ENCODE results near the gene GAS2L2.
"Not testable (repeated sequence)": the region's sequence is repeated elsewhere in the genome, so short reads cannot be mapped to it uniquely, and the experiment has no call there.

GAS2L2 gene

DNA sequence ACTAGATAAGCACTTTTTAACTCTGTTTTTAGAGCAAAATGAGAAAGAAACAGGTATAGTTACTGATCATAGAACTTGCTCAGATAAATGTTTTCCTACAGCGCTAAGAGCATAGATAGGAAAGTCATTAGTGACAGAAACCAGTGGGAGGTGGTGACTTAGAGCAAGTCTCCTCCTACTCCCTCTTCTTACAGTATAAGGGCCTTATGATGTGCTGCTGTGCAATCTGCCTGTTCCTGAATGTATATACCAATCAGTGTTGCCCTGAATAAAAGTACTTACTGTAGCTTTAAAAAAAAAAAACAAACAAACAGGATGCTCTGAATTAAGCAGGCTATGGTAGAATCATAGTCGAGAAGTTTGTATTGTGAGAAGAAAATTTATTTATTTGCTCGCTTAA, 44.9 kb downstream of the GAS2L2 start:
- H3K27me3 ChIP-seq (ENCODE audit: control insufficient read depth in 5 of 5, insufficient read depth in 4 of 5, low read length in 5 of 5) = no peaks in the 10 kb centered on the region
- peaks cover 10 to 27% (median 19%) of the 10 kb centered on the region in 5 donors for H3K36me3 ChIP-seq (ENCODE audit: control insufficient read depth in 5 of 5, insufficient read depth in 5 of 5, low read length in 5 of 5)
- no peak overlapping the region for H3K27ac ChIP-seq (ENCODE audit: low read depth, low read length)
- H3K4me3 ChIP-seq (ENCODE audit: low read depth in 1 of 5, low read length in 5 of 5) = no peak overlapping the region
- H3K4me1 ChIP-seq (ENCODE audit: control insufficient read depth in 5 of 5, insufficient read depth in 5 of 5, low read length in 5 of 5) = peaks cover 3 to 22% (median 15%) of the 10 kb centered on the region in 5 donors
- H3K9me3 ChIP-seq (ENCODE audit: control insufficient read depth in 5 of 5, low read length in 5 of 5) = no peaks in the 10 kb centered on the region
- no peak overlapping the region for H3K9ac ChIP-seq (ENCODE audit: low read length in 5 of 5)

DNA sequence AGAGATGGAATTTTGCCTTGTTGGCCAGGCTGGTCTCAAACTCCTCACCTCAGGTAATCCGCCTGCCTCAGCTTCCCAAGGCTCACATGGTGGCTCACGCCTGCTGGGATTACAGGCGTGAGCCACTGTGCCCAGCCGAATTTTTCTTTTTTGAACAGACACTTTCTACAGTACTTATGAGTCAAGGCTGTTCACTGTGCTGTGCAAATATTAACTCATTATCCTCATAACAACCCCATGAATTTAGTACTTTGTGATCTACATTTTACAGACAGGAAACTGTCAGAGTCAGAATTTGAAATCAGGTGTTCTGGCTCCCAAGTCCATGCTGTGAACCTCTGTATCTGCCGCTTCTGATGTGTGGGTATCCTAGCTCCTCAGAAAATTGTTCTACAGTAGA, 47.3 kb downstream of the GAS2L2 start:
- Histone ChIP-seq H3K9me3 (ENCODE audit: control insufficient read depth in 5 of 5, low read length in 5 of 5) (no peaks in the 10 kb centered on the region), H3K27ac (ENCODE audit: low read depth, low read length) (no peak overlapping the region), H3K27me3 (ENCODE audit: control insufficient read depth in 5 of 5, insufficient read depth in 4 of 5, low read length in 5 of 5) (no peaks in the 10 kb centered on the region), H3K36me3 (ENCODE audit: control insufficient read depth in 5 of 5, insufficient read depth in 5 of 5, low read length in 5 of 5) (peaks cover 4 to 17% (median 11%) of the 10 kb centered on the region in 5 donors), H3K4me3 (ENCODE audit: low read depth in 1 of 5, low read length in 5 of 5) (no peak overlapping the region), H3K4me1 (ENCODE audit: control insufficient read depth in 5 of 5, insufficient read depth in 5 of 5, low read length in 5 of 5) (peaks cover 0 to 15% (median 9%) of the 10 kb centered on the region in 5 donors), H3K9ac (ENCODE audit: low read length in 5 of 5) (no peak overlapping the region)

DNA sequence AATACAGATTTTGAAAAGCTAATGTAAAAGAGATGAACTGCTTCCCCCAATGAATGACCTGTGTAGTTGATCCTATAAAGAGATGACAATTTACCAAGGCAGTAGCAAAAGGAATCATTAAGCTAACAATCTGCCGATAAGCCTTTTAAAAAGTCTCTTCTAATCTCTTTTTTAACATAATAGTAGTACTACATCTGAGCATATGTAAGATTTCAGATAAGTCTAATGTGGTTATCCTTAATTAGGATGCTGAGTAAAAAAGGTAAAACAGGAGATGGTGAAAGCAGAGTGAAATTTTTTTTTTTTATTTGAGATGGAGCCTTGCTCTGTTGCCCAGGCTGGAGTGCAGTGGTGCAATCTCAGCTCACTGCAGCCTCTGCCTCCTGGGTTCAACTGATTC, 47.8 kb downstream of the GAS2L2 start:
- H3K9me3 ChIP-seq (ENCODE audit: control insufficient read depth in 5 of 5, low read length in 5 of 5) = no peaks in the 10 kb centered on the region
- no peaks in the 10 kb centered on the region for H3K27me3 ChIP-seq (ENCODE audit: control insufficient read depth in 5 of 5, insufficient read depth in 4 of 5, low read length in 5 of 5)
- H3K4me3 ChIP-seq (ENCODE audit: low read depth in 1 of 5, low read length in 5 of 5) = no peak overlapping the region
- H3K36me3 ChIP-seq (ENCODE audit: control insufficient read depth in 5 of 5, insufficient read depth in 5 of 5, low read length in 5 of 5) = peaks cover 4 to 13% (median 8%) of the 10 kb centered on the region in 5 donors
- no peak overlapping the region for H3K9ac ChIP-seq (ENCODE audit: low read length in 5 of 5)
- peaks cover 0 to 13% (median 9%) of the 10 kb centered on the region in 5 donors for H3K4me1 ChIP-seq (ENCODE audit: control insufficient read depth in 5 of 5, insufficient read depth in 5 of 5, low read length in 5 of 5)
- H3K27ac ChIP-seq (ENCODE audit: low read depth, low read length) = no peak overlapping the region

DNA sequence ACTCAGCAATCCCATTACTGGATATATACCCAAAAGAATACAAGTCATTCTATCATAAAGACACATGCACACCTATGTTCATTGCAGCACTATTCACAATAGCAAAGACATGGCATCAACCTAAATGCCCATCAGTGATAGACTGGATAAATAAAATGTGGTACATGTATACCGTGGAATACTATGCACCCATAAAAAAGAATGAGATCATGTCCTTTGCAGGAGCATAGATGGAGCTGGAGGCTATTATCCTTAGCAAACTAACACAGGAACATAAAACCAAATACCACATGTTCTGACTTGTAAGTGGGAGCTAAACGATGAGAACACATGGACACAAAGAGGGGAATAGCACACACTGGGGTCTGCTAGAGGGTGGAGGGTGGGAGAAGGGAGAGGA, 49.7 kb downstream of the GAS2L2 start:
- H3K4me3 ChIP-seq (ENCODE audit: low read depth in 1 of 5, low read length in 5 of 5); H3K36me3 ChIP-seq (ENCODE audit: control insufficient read depth in 5 of 5, insufficient read depth in 5 of 5, low read length in 5 of 5); H3K27ac ChIP-seq (ENCODE audit: low read depth, low read length); H3K4me1 ChIP-seq (ENCODE audit: control insufficient read depth in 5 of 5, insufficient read depth in 5 of 5, low read length in 5 of 5); H3K9me3 ChIP-seq (ENCODE audit: control insufficient read depth in 5 of 5, low read length in 5 of 5); H3K27me3 ChIP-seq (ENCODE audit: control insufficient read depth in 5 of 5, insufficient read depth in 4 of 5, low read length in 5 of 5); H3K9ac ChIP-seq (ENCODE audit: low read length in 5 of 5): not testable (repeated sequence)

DNA sequence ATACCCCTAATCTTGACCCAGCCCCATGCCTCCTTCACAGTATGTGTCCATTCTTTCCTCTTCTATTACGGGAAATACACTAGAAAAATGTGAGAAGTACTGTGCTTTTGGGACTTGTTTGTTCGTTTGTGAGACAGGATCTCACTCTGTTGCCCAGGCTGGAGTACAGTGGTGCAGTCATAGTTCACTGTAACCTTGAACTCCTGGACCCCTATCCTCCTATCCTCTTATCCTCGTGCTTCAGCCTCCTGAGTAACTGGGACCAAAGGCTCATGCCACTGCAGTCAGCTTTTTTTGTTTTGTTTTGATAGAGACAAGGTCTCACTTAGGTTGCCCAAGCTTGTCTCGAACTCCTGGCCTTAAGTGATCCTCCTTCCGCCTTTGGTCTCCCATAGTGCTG, 51.5 kb downstream of the GAS2L2 start:
- H3K36me3 ChIP-seq (ENCODE audit: control insufficient read depth in 5 of 5, insufficient read depth in 5 of 5, low read length in 5 of 5) = peaks cover 0 to 7% (median 4%) of the 10 kb centered on the region in 5 donors
- H3K4me3 ChIP-seq (ENCODE audit: low read depth in 1 of 5, low read length in 5 of 5) = no peak overlapping the region
- H3K27me3 ChIP-seq (ENCODE audit: control insufficient read depth in 5 of 5, insufficient read depth in 4 of 5, low read length in 5 of 5) = no peaks in the 10 kb centered on the region
- H3K9me3 ChIP-seq (ENCODE audit: control insufficient read depth in 5 of 5, low read length in 5 of 5) = no peaks in the 10 kb centered on the region
- H3K9ac ChIP-seq (ENCODE audit: low read length in 5 of 5) = no peak overlapping the region
- no peak overlapping the region for H3K27ac ChIP-seq (ENCODE audit: low read depth, low read length)
- H3K4me1 ChIP-seq (ENCODE audit: control insufficient read depth in 5 of 5, insufficient read depth in 5 of 5, low read length in 5 of 5) = peaks cover 0 to 4% (median 0%) of the 10 kb centered on the region in 5 donors

DNA sequence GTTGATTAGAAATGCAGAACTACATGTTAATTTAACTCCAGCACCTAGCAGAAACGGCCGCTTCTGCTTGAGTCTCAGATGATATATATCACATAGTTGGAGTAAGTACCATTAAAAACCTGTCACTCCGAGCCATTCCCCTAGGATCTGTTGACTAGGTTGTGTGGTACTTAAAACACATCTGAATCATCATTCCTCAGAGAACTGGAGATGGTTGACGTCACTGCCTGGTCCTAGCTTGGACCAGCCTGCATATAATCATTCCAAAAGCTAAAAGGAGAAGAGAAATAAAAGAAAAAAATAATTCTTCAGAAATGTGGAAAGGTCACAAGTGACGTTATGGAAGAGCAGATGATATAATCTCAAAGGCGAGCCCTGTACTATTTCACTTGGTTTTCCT, 52.9 kb downstream of the GAS2L2 start:
- no peak overlapping the region for H3K4me3 ChIP-seq (ENCODE audit: low read depth in 1 of 5, low read length in 5 of 5)
- H3K9me3 ChIP-seq (ENCODE audit: control insufficient read depth in 5 of 5, low read length in 5 of 5) = no peaks in the 10 kb centered on the region
- no peaks in the 10 kb centered on the region for H3K27me3 ChIP-seq (ENCODE audit: control insufficient read depth in 5 of 5, insufficient read depth in 4 of 5, low read length in 5 of 5)
- peaks cover 8 to 17% (median 12%) of the 10 kb centered on the region in 5 donors for H3K36me3 ChIP-seq (ENCODE audit: control insufficient read depth in 5 of 5, insufficient read depth in 5 of 5, low read length in 5 of 5)
- no peaks in the 10 kb centered on the region for H3K4me1 ChIP-seq (ENCODE audit: control insufficient read depth in 5 of 5, insufficient read depth in 5 of 5, low read length in 5 of 5)
- H3K27ac ChIP-seq (ENCODE audit: low read depth, low read length) = no peak overlapping the region
- H3K9ac ChIP-seq (ENCODE audit: low read length in 5 of 5) = no peak overlapping the region

DNA sequence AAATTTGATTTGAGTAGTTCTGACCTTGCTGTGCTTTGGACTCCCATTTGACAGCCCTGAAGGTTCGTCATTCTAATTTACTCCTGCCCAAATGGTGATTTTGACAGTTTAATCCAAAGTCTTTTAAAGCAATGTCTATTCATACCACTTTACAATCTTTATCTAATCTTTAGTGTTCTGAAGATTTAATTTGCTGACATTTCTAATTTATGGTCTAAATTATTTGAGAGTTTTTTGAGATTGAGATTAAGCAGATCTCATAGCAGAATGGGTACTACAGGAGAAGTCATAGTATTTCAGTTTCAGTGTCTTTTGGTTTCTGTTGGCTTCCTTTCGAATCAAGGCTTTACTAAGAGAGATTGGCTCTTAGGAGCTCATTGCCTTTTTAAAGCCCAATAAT, 54.2 kb downstream of the GAS2L2 start:
- H3K4me3 ChIP-seq (ENCODE audit: low read depth in 1 of 5, low read length in 5 of 5) = no peak overlapping the region
- no peaks in the 10 kb centered on the region for H3K4me1 ChIP-seq (ENCODE audit: control insufficient read depth in 5 of 5, insufficient read depth in 5 of 5, low read length in 5 of 5)
- H3K27me3 ChIP-seq (ENCODE audit: control insufficient read depth in 5 of 5, insufficient read depth in 4 of 5, low read length in 5 of 5) = no peaks in the 10 kb centered on the region
- H3K9ac ChIP-seq (ENCODE audit: low read length in 5 of 5) = no peak overlapping the region
- no peak overlapping the region for H3K27ac ChIP-seq (ENCODE audit: low read depth, low read length)
- H3K36me3 ChIP-seq (ENCODE audit: control insufficient read depth in 5 of 5, insufficient read depth in 5 of 5, low read length in 5 of 5) = peaks cover 11 to 25% (median 19%) of the 10 kb centered on the region in 5 donors
- no peaks in the 10 kb centered on the region for H3K9me3 ChIP-seq (ENCODE audit: control insufficient read depth in 5 of 5, low read length in 5 of 5)

DNA sequence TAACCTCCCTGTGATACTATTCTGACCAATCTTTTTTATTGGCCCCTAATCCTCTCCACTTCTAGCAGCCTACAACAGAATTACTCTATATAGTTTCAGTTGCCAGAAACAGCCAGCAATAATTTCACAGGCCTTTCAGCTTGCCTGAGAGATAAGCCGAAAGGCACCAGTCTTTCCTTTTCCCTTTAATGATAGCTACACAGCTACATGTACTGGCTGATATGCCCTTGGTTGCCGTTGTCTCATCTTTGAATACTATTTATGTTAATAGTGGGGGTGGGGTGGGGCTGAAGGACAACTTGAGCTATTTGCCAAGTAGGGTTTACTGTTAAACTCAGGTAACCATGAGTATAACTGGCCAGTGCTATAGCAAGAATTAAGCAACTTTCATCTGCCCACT, 57.4 kb downstream of the GAS2L2 start:
- Histone ChIP-seq H3K36me3 (ENCODE audit: control insufficient read depth in 5 of 5, insufficient read depth in 5 of 5, low read length in 5 of 5) (peaks cover 25 to 37% (median 28%) of the 10 kb centered on the region in 5 donors), H3K9ac (ENCODE audit: low read length in 5 of 5) (no peak overlapping the region), H3K27me3 (ENCODE audit: control insufficient read depth in 5 of 5, insufficient read depth in 4 of 5, low read length in 5 of 5) (no peaks in the 10 kb centered on the region), H3K9me3 (ENCODE audit: control insufficient read depth in 5 of 5, low read length in 5 of 5) (no peaks in the 10 kb centered on the region), H3K4me3 (ENCODE audit: low read depth in 1 of 5, low read length in 5 of 5) (no peak overlapping the region), H3K4me1 (ENCODE audit: control insufficient read depth in 5 of 5, insufficient read depth in 5 of 5, low read length in 5 of 5) (no peaks in the 10 kb centered on the region), H3K27ac (ENCODE audit: low read depth, low read length) (no peak overlapping the region)

DNA sequence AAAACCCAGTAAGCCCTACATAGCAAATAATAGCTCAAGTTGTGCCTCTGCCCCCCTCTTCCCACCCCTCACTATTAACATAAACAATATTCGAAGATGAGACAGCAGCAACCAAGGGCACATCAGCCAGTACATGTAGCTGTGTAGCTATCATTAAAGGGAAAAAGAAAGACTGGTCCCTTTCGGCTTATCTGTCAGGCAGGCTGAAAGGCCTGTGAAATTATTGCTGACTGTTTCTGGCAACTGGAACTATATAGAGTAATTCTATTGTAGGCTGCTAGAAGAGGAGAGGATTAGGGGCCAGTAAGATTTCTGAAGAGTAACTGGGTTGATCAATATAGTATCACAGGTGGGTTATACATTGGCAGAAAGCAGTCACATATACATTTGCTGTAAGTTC, 58.1 kb downstream of the GAS2L2 start:
- H3K4me3 ChIP-seq (ENCODE audit: low read depth in 1 of 5, low read length in 5 of 5) = no peak overlapping the region
- H3K36me3 ChIP-seq (ENCODE audit: control insufficient read depth in 5 of 5, insufficient read depth in 5 of 5, low read length in 5 of 5) = peaks cover 28 to 42% (median 31%) of the 10 kb centered on the region in 5 donors
- no peaks in the 10 kb centered on the region for H3K27me3 ChIP-seq (ENCODE audit: control insufficient read depth in 5 of 5, insufficient read depth in 4 of 5, low read length in 5 of 5)
- H3K4me1 ChIP-seq (ENCODE audit: control insufficient read depth in 5 of 5, insufficient read depth in 5 of 5, low read length in 5 of 5) = no peaks in the 10 kb centered on the region
- H3K9ac ChIP-seq (ENCODE audit: low read length in 5 of 5) = no peak overlapping the region
- no peaks in the 10 kb centered on the region for H3K9me3 ChIP-seq (ENCODE audit: control insufficient read depth in 5 of 5, low read length in 5 of 5)
- H3K27ac ChIP-seq (ENCODE audit: low read depth, low read length) = no peak overlapping the region
